CD1c-positive myeloid dendritic cell (primary cell): ENCODE measurements around the gene ARHGAP18.

Source experiments
- DNase-seq: peaks from one replicate; pipeline ENCODE4 v3.0.0-alpha.2; 2016; ENCODE audit errors: extremely low spot score

ARHGAP18 gene

GRCh38 chr6:129725341-129725740 is 15.4 kb upstream of the ARHGAP18 start:
- no peak for DNase-seq

DNA sequence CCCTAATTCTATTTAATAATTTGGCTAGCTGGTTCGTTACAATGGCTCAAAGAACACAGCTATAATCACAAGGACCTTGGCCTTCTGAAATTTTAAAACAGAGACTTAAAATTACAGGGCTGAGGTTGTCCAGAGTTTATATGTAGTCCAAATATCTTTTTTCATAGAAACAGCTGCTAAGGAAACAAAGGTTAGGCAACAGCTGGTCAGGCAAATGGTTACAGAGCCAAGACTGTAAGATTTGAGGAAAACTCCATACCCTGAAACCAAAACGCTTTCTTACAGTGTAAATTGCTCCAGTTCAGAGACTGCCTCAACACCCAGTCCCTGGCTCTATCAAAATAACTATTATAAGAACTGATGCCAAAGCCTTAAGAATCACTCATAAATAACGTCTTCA is 9.7 kb upstream of the ARHGAP18 start:
- no peak for DNase-seq

- DNase-seq, result no peak
Observed at GRCh38 chr6:129717277-129717676, 7.3 kb upstream of the ARHGAP18 start.

- no peak for DNase-seq
Observed at GRCh38 chr6:129713806-129714333, 3.9 kb upstream of the ARHGAP18 start.

- no peak for DNase-seq
Observed at GRCh38 chr6:129711271-129711631, 1.3 kb upstream of the ARHGAP18 start.

DNA sequence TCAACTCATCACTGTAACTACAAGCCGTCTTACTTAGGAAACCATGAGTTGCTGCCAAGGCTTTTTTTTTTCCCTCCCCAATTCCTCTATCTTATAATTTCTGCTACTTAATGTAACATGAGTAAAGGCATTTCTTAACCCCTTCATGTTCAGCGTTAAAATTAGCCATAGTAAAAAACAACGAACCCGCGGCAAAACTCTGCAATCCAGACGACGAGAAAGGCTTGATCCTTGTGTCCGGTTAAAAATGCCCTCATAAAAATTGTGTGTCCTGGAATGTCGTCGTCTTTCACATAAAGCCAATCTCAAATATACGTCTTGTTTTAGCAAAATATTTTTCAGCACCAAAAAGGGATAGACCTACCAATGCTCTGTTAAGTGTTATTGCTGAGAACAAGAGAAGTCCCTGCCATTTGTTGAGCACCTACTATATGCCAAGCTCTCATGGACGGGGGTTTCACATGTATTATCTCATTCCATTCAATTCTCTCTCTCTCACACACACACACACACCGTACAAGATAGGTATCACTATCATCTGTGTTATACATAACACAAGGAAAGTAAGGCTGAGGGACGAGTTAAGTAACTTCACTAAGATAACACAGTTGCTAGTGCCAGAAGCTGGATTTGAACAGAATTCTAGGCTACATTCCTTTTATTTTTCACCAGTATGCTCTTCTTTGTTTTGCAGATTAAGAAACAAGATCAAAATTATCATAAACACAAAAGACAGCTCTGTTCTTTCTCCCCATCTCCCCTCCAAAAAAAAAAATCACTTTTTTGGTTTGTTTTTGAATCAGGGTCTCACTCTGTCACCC is 683 bp upstream of the ARHGAP18 start:
- no peak for DNase-seq

DNA sequence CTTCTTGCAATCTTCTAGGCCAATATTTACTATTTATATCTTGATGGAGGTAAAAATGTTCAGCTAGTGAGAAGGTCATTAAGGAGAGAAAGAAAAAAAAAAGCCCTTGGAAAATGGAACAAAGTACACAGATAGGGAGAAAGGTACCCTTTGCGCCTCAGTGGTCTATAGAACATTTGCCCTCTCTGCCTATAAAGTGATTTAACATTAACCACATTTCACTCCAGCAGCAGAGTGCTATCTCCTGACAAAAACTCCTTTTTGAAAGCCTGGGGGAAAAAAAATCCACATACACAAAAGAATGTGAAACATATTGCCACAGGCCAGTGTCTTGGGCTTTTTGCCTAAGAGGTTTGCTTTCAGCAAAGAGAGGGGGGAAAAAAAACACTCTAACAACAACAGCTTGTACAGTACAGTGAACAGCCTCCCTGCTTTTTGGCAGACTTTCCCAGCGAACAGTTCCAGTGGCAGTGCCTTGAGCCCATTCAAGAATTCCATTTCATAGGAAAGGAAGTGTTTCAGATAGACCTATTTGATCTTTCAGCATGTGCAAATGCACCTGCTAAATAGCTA is 695 bp downstream of the ARHGAP18 start:
- no peak for DNase-seq

DNA sequence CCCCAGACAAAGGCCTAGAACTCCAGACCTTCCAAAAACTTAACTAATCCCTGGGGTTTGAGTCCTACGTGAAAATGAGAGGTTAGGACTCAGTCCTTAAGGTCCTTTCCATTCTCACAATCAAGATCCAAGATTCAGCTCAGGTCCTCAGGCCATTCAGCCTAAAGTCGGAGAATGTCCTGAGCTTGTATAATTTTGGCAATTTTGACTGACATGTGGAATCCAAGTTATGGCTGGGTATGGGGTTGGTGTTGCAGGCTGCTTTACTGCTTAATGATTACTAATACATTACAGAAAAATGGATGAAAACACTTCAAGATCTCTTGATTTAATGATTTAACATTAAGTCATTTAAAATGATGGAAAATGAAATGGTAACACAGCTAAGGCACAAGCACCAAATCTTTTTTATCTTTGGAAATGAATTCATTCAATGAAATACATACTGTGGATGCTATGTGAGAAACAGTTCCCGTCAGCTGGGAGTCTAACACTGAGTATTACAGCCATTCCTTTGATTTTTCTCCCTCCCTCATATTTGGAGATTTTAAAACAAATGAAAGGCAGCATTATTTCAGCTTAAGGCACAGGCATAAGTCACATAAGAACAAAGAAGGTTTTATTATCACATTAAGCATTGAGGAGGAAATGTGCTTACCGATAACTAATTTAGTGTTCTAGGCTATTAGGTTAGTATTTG is 1.3 kb downstream of the ARHGAP18 start:
- no peak for DNase-seq

- DNase-seq, result no peak
Observed at GRCh38 chr6:129707882-129708495, 2.0 kb downstream of the ARHGAP18 start.

GRCh38 chr6:129707028-129707427 is 2.9 kb downstream of the ARHGAP18 start:
- no peak for DNase-seq

DNA sequence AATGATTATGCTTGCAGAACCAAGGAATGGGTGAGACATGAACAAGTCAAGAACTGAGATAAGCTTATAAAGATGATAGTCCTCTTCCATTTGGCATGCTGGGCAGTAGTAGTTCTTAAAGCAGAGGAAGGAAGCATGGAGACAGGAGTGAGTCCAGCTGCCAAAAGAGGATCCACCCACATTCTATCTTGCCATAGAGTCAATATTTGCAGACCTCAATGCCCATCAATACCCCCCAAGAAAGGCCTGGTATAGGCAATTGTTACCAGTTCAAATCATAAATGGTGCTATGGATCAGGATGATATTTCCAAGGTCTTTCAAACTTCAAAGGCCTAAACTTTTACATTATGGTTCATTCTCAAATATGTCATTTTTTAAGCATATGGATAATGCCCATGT is 4.8 kb downstream of the ARHGAP18 start:
- DNase-seq, result no peak

- DNase-seq, result no peak
Observed at GRCh38 chr6:129704708-129705107, 5.3 kb downstream of the ARHGAP18 start.

- no peak for DNase-seq
Observed at GRCh38 chr6:129701721-129702455, 8.1 kb downstream of the ARHGAP18 start.

- no peak for DNase-seq
Observed at GRCh38 chr6:129700666-129701065, 9.3 kb downstream of the ARHGAP18 start.

GRCh38 chr6:129699659-129700058 is 10.3 kb downstream of the ARHGAP18 start:
- peak; percentile 57 for DNase-seq

- DNase-seq, result no peak
Observed at GRCh38 chr6:129698430-129698829, 11.5 kb downstream of the ARHGAP18 start.

DNA sequence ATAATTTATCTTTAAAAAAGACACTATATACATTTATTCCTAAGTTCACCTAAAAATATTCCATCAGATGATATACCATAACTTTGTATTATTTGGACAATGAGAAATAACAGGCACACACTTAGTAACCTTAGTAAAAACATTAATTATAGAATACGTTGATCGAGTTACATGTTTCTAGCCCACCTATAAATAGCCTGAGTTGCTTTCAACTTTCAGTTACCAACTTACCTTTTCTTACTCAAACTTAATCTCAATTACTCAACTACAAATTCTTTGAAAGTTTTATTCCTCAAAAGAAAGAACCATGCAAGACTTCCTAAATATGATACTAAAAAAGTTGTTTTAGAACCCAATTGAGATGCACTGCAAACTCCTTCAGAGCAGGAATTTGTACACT is 12.2 kb downstream of the ARHGAP18 start:
- no peak for DNase-seq

DNA sequence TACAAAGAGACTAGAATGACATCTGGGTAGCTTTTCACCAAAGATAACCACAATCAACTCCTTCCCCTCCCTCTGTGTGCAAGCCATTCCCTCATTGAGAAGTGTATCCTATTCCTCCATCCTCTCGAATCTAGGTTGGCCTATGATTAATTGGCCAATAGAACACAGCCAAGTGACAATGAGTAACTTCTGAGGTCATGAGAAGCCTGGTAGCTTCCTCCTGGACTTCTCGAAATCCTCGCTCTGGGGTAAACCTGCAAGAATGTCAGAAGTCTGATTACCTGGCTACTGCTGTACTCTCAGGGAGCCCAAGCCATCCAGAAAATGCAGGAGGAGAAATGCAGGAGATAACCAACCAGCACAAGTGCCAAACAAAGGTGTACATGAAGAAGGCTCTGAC is 13.1 kb downstream of the ARHGAP18 start:
- peak; percentile 55 for DNase-seq

DNA sequence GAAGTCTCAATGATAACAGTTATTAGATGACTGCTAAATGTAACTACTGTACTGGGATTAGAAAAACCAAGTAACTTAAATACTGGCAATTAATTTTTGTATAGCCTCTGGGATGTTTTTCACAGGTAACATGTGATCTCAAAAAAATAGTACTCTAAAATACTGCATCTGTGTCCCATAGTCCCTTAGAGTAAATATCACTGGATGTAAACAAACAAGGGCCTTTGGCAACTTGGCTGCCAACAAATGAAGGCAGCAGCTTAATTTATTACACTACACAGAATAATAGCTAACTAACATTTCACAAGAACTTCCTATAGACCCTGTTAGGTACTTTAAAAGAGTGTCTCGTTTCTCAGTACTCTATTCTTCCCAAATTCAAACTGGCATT is 14.0 kb downstream of the ARHGAP18 start:
- DNase-seq, result no peak

- peak; percentile 63 for DNase-seq
Observed at GRCh38 chr6:129695373-129696027, 14.5 kb downstream of the ARHGAP18 start.

DNA sequence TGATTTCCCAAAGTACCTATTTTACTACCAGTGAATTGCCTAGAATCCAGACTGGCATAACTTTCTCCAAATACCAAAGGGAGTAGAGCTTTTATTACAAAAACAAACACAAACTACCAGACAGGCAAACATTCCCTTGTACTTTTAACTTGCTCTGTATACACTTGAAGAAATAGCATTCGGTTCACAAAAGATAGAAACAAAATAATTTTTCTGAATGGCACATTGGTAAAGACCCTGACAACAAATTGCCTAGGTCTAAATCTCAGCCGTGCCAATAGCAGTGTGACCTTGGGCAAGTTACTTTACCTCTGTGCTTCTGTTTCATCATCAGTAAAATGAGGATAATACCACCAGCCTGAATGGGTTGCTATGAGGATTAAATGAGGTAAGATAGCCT is 15.9 kb downstream of the ARHGAP18 start:
- DNase-seq, result no peak
